K562 (cell line): ENCODE data around the gene FARP1.

ENCODE experiments used
- CCAR2 ChIP-seq: fragments of 200-400 bp; formaldehyde crosslinking; IDR thresholded peaks from 2 replicates; pipeline ENCODE4 v1.6.1; 2017; ENCODE audit warnings: mild to moderate bottlenecking, low read depth, low read length
- CSDE1 ChIP-seq, 2 experiments: fragments of 450-650 bp; IDR thresholded peaks; 2 replicates each; pipeline ENCODE4 v1.6.1; 2016; ENCODE audit warnings: mild to moderate bottlenecking in 1 of 2
- CTCF ChIP-seq, 3 experiments: IDR thresholded peaks in 2 of 3; conservative IDR thresholded peaks in 1 of 3; 2 replicates each; pipeline ENCODE4 v1.5.1; 2011 to 2012; ENCODE audit warnings: low read length in 3 of 3, mild to moderate bottlenecking in 3 of 3, control low read depth in 2 of 3, improper control_type of control experiment in 1 of 3, inconsistent platforms in 1 of 3, low read depth in 1 of 3, mixed read lengths in 1 of 3, moderate library complexity in 1 of 3; ENCODE audit not compliant: insufficient read depth in 2 of 3
- HNRNPLL ChIP-seq: fragments of 200-400 bp; formaldehyde crosslinking; IDR thresholded peaks from 2 replicates; pipeline ENCODE4 v1.6.1; 2017; ENCODE audit warnings: low read length, low read depth, mild to moderate bottlenecking; ENCODE audit not compliant: poor library complexity, severe bottlenecking
- RBM25 ChIP-seq: fragments of 200-400 bp; formaldehyde crosslinking; IDR thresholded peaks from 2 replicates; pipeline ENCODE4 v1.6.1; 2018; ENCODE audit warnings: low read length, low read depth, moderate library complexity; ENCODE audit not compliant: severe bottlenecking
- RNF2 ChIP-seq: sonication (generic); IDR thresholded peaks from 2 replicates; pipeline ENCODE4 v1.6.1; 2016
- TAF15 ChIP-seq: fragments of 200-400 bp; formaldehyde crosslinking; IDR thresholded peaks from 2 replicates; pipeline ENCODE4 v1.6.1; 2017; ENCODE audit warnings: mild to moderate bottlenecking, low read depth, low read length, moderate library complexity
- TBL1XR1 ChIP-seq, 2 experiments: IDR thresholded peaks; 2 replicates each; pipeline ENCODE4 v1.6.1; 2012; ENCODE audit warnings: improper control_type of control experiment in 2 of 2, low read length in 2 of 2, mild to moderate bottlenecking in 1 of 2
- ZNF165 ChIP-seq: fragments of 250-450 bp; sonication (Bioruptor Pico); IDR thresholded peaks from 2 replicates; pipeline ENCODE4 v1.4.0; 2020; ENCODE audit warnings: borderline replicate concordance
- ZNF239 ChIP-seq: fragments of 250-450 bp; sonication (Bioruptor Pico); IDR thresholded peaks from 2 replicates; pipeline ENCODE4 v1.4.0; 2020; ENCODE audit warnings: mild to moderate bottlenecking
- ZNF407 ChIP-seq: fragments of 450-650 bp; IDR thresholded peaks from 2 replicates; pipeline ENCODE4 v1.6.1; 2016; ENCODE audit warnings: low read depth
- ZNF695 ChIP-seq: fragments of 450-650 bp; formaldehyde crosslinking; IDR thresholded peaks from 2 replicates; pipeline ENCODE4 v1.4.0; 2020; ENCODE audit warnings: mild to moderate bottlenecking, moderate library complexity
- TF ChIP-seq, protein P1 (sequence below): sonication (generic); formaldehyde crosslinking; IDR thresholded peaks from 2 replicates; pipeline ENCODE4 v1.4.0; 2020; ENCODE audit warnings: mild to moderate bottlenecking, missing genetic modification reagents

GRCh38 chr13:98461486-98462240, 318.8 kb downstream of the FARP1 start:
- TF ChIP-seq CSDE1 (IDR thresholded peaks at IDR 0.05) (no peak), ZNF407 (no peak), ZNF165 (no peak), HNRNPLL (no peak), CTCF (IDR thresholded peaks at IDR 0.05 in 2 of 3, conservative IDR thresholded peaks at IDR 0.05 in 1 of 3; ENCODE audit: insufficient read depth in 2 of 3, low read depth in 1 of 3, low read length in 3 of 3) (no peak), TBL1XR1 (IDR thresholded peaks at IDR 0.05; ENCODE audit: low read length in 2 of 2) (no peak), RNF2 (no peak), ZNF695 (CRISPR knock-in tag) (no peak), RBM25 (no peak), ZNF239 (CRISPR knock-in tag) (no peak), CCAR2 (no peak), TAF15 (no peak)
- TF ChIP-seq, protein P1, sequence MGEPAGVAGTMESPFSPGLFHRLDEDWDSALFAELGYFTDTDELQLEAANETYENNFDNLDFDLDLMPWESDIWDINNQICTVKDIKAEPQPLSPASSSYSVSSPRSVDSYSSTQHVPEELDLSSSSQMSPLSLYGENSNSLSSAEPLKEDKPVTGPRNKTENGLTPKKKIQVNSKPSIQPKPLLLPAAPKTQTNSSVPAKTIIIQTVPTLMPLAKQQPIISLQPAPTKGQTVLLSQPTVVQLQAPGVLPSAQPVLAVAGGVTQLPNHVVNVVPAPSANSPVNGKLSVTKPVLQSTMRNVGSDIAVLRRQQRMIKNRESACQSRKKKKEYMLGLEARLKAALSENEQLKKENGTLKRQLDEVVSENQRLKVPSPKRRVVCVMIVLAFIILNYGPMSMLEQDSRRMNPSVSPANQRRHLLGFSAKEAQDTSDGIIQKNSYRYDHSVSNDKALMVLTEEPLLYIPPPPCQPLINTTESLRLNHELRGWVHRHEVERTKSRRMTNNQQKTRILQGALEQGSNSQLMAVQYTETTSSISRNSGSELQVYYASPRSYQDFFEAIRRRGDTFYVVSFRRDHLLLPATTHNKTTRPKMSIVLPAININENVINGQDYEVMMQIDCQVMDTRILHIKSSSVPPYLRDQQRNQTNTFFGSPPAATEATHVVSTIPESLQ (CRISPR knock-in tag), result no peak
